IMR-90 (cell line): Measurements from ENCODE around the gene P2RX5.

ENCODE experiments used
- CHD1 ChIP-seq: IDR thresholded peaks from 2 replicates; pipeline ENCODE4 v1.6.1; 2012; ENCODE audit warnings: low read depth, low read length, improper control_type of control experiment
- RCOR1 ChIP-seq: IDR thresholded peaks from 2 replicates; pipeline ENCODE4 v1.6.1; 2012; ENCODE audit warnings: mild to moderate bottlenecking, low read length, improper control_type of control experiment; ENCODE audit not compliant: insufficient replicate concordance
- RFX5 ChIP-seq: IDR thresholded peaks from 2 replicates; pipeline ENCODE4 v1.8.0; 2012; ENCODE audit warnings: low read depth, mild to moderate bottlenecking, low read length, moderate library complexity

- no peak for TF ChIP-seq CHD1
- TF ChIP-seq RFX5 = no peak
- TF ChIP-seq RCOR1 = no peak
These were observed 55.9 kb downstream of the P2RX5 start for GRCh38 chr17:3639981-3640596.
